Fibroblast of skin of right biceps (primary cell): Measurements from ENCODE around the gene DRD4.

ENCODE experiments used
- DNase-seq: peaks from one replicate; pipeline ENCODE4 v3.0.0-alpha.2; 2013

DRD4 gene

DNA sequence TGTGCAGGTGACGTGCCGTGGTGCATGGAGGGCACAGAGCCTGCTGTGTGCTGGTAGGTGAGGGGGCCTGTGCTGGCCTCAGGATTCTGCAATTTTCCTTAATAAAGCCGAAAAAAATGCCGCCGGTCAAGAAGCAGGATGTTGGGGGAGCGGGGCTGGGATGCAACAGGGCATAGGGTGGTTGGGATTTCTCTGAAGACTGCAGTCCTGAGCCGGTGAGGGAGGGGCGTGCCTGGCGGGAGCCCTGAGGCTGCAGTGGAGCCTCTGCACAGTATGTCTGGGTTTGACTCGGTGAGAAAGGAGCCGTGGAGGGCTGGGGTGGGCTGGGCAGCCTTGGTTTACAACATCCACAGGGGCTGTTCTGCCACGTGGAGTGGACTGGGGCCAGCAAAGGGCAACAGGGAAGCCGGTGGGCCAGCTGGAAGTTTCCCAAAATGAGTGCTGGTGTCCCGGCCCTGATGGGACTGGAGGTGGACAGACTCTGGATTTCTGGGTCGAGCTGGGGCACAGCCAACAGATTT, 13.7 kb upstream of the DRD4 start:
- DNase-seq = no peak

DNA sequence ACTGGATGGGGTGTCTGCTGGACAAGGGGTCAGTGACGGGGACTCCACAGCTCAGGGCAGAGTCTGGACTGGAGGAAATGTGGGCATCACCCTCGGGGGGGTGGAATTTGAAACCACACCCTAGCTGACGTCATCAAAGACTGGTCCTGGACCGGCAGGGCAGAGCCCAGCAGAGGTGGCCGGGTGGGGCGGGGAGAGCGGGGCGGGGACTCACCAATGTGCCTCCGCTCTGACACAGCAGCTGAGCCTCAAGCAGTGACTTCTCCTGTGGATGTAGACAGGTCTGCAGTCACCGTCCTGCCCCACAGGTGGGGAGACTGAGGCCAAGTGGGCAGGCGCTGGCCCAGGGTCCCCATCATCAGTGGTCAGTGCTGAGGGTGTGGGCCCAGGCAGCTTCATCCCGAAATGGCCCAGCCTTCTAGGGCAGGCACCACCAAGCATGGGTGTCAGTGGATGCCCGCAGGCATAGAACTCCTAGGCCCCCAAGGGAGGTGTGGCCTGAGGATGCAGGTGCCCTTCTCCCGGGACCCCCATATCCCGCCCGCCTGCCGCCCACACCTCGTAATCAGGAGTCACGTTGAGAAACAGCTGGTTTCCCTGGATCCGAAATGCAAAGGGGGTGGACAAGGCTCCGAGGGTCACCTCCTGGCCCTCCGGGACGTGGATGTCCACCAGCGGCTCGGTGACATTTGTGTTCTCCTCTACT, 12.9 kb upstream of the DRD4 start:
- DNase-seq = no peak

DNA sequence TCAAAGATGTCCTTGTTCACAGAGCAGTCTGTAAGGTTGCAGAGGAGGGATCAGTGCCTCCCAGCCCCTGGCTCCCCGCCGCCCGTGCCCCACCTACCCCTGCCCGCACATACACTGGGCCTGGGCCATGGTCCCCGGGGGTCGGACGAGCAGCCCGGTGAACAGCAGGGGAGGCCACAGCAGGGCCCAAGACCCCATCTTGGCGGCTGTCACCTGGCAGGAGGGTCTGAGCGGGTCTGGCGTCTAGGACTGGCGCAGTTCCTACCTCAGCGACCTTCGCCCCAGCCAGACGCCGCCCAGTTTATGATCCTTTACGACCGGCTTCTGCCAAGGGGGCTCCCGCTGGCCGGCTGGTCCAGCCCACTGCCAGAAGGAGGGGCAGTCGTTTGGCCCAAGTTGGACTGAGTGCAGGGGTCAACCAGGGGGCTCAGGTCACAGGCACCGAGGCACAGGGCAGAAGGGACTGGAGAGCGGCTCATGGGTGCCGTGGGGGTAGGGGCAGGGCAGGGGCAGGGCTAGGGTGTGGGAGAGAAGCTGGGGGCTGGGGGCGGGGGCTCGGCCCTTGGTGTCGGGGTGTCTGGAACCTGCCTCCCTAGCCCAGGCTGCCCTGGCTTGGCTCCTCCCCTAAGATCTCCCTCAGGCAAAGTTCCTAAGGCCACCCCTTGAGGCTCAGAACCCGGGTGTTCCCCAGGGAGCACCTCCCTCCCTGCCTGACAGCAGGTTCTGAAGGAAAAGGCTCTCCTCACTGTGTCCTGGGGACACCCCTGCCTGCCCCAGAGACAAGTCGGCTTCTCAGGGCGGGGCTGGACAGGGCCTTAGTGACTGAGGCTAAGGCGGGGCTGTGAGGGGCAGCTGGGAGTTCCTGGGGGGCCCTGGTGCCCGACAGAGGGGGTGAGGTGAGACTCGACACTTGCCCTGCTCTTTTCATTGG, 12.1 kb upstream of the DRD4 start, which contains the start of gene CDHR5:
Gene CDHR5 (minus strand): TSS at position 251 of the 931 bp plus-strand sequence. CDS start 53 bp downstream, at position 198.
- no peak for DNase-seq

- no peak for DNase-seq
Observed at GRCh38 chr11:625636-626268, 11.3 kb upstream of the DRD4 start.

GRCh38 chr11:626475-627307, 10.4 kb upstream of the DRD4 start, which contains the start of gene SCT:
SCT (minus strand) TSS chr11:627181; CDS start chr11:627143, 38 bp downstream.
- no peak for DNase-seq

DNA sequence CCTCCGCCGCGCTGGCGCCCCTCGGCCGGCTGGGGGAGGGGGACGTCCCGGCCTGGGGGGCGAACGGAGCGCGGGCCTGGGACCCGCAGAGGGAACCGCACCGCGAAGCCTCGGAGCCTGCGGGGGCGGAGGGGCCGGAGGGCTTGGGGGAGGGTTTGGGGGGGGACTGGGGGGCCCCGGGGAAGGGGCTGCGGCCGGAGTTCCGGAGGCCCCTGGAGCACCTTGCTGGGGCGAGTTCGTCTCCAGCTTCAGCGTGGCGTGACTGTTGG, 9.8 kb upstream of the DRD4 start:
- DNase-seq = no peak

- DNase-seq = no peak
Observed at GRCh38 chr11:628056-628455, 9.0 kb upstream of the DRD4 start.

GRCh38 chr11:629237-629583, 7.9 kb upstream of the DRD4 start:
- no peak for DNase-seq

- no peak for DNase-seq
Observed at GRCh38 chr11:630871-631270, 6.2 kb upstream of the DRD4 start.

DNA sequence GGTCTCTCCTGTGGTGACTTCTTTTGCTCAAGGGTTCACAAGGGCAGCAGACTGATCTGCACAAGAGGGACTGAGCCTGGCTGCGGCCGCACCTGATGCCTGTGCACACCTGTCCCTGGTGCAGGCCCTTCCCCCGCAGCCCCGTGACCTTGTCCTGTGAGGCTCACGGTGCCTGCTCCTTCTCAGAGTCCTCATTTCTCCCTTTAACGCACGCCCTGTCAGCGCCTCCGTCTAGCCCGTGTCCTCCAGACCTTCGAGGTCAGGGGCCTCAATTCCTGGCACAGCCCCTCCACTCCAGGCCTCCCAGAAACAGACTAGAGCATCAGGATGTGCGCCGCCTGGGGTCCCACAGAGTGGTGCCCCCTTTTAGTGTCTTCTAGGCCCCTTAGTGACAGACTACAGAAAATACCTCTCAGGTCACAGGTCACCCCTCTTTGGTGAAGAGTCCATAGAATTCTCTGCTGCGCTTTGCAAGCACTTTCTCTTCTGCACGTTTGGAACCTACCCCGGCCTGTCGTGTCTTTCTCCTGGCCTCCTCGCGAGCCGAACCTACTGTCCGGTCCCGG, 1.0 kb upstream of the DRD4 start:
- no peak for DNase-seq

DNA sequence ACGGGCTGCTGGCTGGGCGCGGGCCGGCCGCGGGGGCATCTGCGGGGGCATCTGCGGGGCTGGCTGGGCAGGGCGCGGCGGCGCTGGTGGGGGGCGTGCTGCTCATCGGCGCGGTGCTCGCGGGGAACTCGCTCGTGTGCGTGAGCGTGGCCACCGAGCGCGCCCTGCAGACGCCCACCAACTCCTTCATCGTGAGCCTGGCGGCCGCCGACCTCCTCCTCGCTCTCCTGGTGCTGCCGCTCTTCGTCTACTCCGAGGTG, 194 bp downstream of the DRD4 start:
- no peak for DNase-seq

DNA sequence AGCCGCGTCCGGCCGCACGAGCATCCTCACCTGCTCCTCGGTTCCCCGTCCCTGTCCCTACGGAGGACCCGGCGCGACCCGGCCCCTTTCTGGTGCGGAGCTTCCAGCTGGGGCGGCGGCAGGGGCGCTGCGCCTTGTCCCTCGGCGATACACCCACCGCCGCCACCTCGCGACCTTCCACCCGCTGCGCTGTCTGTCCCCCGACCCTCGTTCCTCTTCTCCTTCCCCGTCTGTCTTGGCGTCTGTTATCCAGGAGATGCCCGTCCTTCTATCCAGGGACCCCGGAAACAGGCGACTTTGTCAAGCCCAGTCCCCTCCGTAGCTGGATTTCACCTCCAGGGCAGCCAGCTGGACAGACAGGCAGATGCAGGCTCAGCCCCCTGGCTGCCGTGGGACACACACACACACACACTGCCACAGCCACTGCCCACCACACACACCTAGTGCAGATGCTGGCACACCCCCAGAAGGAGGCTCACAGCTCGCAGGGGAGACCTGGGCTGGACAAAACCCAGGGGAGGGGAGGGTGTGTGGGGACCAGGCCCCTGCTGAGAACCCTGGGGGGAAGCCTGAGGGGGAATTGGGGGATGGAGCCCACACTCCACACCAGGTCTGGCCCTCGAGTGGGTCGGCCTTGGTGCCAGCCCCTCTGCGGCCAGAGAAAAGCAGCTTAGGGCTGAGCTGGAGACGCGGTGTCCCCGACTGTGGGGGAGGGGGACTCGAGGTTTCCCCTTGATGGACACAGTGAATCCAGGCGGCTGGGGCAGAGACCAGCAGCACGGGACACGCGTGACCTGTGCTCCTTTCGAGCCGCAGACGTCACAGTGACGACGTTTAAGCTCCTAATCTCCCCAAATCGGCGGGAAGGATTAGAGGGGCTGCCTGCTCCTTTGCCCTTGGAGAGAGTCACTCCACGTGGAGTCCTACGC, 788 bp downstream of the DRD4 start:
- no peak for DNase-seq

GRCh38 chr11:638631-639331, 1.7 kb downstream of the DRD4 start:
- DNase-seq = peak; percentile 25

- no peak for DNase-seq
Observed at GRCh38 chr11:639332-639955, 2.4 kb downstream of the DRD4 start.

GRCh38 chr11:640021-640706, 3.1 kb downstream of the DRD4 start:
- no peak for DNase-seq

DNA sequence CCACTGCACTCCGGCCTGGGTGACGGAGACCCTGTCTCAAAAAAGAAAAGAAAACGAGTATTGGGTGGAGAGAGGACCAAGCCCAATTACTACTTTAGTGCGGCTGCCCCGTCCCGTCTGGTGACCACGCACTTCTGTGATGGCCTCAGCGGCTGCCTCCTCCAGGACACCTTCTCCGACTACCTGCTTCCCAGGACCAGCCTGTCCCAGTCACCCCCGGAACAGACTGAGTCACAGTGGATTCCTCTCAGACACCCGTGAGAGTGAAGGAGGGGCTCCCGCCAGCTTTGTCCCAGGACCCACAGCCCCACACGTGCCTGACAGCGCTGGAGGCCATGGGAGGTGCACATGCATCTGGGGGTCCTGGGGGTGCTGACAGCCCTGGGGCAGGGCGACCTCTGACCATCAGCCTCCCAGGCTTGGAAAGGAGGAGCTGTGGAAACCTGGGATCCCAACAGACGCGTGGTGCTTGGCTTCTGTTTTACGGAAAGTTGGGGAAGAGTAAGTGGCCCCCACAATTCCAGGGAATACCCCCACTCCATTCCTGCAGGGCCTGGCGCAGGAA, 4.8 kb downstream of the DRD4 start:
- no peak for DNase-seq

DNA sequence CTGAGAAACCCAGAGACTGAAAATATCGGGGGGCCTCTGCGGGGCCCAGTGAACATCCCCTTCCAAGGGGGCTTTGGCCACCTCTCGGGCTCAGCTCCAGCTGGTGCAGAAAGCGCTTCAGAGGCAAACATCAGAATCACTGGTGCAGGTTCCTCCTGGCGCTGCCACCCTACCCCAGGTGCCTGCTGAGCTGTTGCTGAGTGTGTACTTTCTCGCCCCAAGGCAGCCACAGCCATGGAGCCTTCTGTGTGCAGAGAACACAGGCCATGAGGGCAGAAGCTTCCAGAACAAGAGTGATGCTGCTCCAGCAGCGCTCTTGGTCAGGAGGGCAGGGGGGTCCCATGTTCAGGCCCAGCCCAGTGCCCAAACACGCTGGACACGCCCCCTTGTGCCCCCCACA, 6.3 kb downstream of the DRD4 start:
- no peak for DNase-seq

GRCh38 chr11:643849-644738, 7.0 kb downstream of the DRD4 start:
- DNase-seq = no peak
